HL-60 (cell line): ENCODE data around the gene CSNK1G1.
A peak's percentile ranks its signal among the peaks of the same experiment; 100 is the strongest.

Experiments used
- DNase-seq, 2 experiments: peaks; one replicate each; pipeline ENCODE4 v3.0.0-alpha.2; 2010 to 2020; ENCODE audit warnings: low read depth in 1 of 2, low spot score in 1 of 2
- H3K27ac ChIP-seq: fragments of 250-450 bp; sonication (Bioruptor Pico); replicated peaks from 2 replicates; pipeline ENCODE4 v1.5.1; 2020; ENCODE audit warnings: mild to moderate bottlenecking, moderate library complexity
- H3K27me3 ChIP-seq: fragments of 250-450 bp; sonication (Bioruptor Pico); 2 replicates; pipeline ENCODE4 v1.5.1; 2021; ENCODE audit warnings: mild to moderate bottlenecking, moderate library complexity; ENCODE audit not compliant: insufficient read depth, poor library complexity, severe bottlenecking
- H3K4me3 ChIP-seq: replicated peaks from 2 replicates; pipeline ENCODE4 v1.5.1; 2011; ENCODE audit warnings: mild to moderate bottlenecking, control low read depth, low read length; ENCODE audit not compliant: insufficient read depth
- GABPA ChIP-seq: IDR thresholded peaks from 2 replicates; pipeline ENCODE4 v1.6.1; 2012; ENCODE audit warnings: low read depth
- POLR2AphosphoS5 ChIP-seq: IDR thresholded peaks from 2 replicates; pipeline ENCODE4 v1.6.1; 2012; ENCODE audit warnings: low read depth
- SPI1 ChIP-seq: IDR thresholded peaks from 2 replicates; pipeline ENCODE4 v1.6.1; 2012; ENCODE audit warnings: low read depth, mild to moderate bottlenecking, borderline replicate concordance
- TF ChIP-seq, protein P1 (sequence below): IDR thresholded peaks from 2 replicates; pipeline ENCODE4 v1.6.1; 2012; ENCODE audit warnings: low read depth; ENCODE audit not compliant: insufficient replicate concordance
- TF ChIP-seq, protein P2 (sequence below): IDR thresholded peaks from one replicate; pipeline ENCODE4 v1.5.1; 2011; ENCODE audit warnings: low read length, control low read depth, inconsistent platforms; ENCODE audit not compliant: insufficient read depth

The CSNK1G1 gene

DNA sequence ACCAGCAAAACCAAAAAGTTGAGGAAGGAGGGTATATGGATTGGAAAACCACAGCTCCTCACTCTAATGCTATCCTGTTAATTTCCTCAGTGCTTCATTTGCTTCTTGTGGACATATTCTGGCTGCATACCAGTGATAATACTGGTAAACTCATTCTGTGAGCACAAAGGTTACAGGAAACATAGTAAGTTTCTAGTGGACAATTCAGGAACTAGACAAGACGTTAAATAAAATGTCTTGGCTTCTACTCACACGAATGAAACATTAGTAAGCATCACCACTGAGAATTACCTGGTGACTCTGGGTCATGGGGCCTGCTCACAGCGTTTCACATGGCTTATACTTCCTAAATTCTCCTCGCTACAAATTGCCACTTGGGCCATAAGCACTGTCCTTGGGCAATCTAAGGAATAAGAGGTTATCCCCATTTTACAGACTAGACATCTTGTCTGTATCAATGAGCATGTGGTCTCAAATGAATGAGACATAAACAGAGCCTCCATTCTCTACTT is 173.1 kb downstream of the CSNK1G1 start:
- Histone ChIP-seq H3K27me3 (no peaks in the 10 kb centered on the region), H3K27ac (no peak overlapping the region), H3K4me3 (no peak overlapping the region)
- TF ChIP-seq, protein P1, sequence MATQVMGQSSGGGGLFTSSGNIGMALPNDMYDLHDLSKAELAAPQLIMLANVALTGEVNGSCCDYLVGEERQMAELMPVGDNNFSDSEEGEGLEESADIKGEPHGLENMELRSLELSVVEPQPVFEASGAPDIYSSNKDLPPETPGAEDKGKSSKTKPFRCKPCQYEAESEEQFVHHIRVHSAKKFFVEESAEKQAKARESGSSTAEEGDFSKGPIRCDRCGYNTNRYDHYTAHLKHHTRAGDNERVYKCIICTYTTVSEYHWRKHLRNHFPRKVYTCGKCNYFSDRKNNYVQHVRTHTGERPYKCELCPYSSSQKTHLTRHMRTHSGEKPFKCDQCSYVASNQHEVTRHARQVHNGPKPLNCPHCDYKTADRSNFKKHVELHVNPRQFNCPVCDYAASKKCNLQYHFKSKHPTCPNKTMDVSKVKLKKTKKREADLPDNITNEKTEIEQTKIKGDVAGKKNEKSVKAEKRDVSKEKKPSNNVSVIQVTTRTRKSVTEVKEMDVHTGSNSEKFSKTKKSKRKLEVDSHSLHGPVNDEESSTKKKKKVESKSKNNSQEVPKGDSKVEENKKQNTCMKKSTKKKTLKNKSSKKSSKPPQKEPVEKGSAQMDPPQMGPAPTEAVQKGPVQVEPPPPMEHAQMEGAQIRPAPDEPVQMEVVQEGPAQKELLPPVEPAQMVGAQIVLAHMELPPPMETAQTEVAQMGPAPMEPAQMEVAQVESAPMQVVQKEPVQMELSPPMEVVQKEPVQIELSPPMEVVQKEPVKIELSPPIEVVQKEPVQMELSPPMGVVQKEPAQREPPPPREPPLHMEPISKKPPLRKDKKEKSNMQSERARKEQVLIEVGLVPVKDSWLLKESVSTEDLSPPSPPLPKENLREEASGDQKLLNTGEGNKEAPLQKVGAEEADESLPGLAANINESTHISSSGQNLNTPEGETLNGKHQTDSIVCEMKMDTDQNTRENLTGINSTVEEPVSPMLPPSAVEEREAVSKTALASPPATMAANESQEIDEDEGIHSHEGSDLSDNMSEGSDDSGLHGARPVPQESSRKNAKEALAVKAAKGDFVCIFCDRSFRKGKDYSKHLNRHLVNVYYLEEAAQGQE, result no peak
- TF ChIP-seq GABPA, result no peak
- TF ChIP-seq POLR2AphosphoS5, result no peak
- TF ChIP-seq, protein P2, sequence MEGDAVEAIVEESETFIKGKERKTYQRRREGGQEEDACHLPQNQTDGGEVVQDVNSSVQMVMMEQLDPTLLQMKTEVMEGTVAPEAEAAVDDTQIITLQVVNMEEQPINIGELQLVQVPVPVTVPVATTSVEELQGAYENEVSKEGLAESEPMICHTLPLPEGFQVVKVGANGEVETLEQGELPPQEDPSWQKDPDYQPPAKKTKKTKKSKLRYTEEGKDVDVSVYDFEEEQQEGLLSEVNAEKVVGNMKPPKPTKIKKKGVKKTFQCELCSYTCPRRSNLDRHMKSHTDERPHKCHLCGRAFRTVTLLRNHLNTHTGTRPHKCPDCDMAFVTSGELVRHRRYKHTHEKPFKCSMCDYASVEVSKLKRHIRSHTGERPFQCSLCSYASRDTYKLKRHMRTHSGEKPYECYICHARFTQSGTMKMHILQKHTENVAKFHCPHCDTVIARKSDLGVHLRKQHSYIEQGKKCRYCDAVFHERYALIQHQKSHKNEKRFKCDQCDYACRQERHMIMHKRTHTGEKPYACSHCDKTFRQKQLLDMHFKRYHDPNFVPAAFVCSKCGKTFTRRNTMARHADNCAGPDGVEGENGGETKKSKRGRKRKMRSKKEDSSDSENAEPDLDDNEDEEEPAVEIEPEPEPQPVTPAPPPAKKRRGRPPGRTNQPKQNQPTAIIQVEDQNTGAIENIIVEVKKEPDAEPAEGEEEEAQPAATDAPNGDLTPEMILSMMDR, result no peak
- DNase-seq, result no peak

DNA sequence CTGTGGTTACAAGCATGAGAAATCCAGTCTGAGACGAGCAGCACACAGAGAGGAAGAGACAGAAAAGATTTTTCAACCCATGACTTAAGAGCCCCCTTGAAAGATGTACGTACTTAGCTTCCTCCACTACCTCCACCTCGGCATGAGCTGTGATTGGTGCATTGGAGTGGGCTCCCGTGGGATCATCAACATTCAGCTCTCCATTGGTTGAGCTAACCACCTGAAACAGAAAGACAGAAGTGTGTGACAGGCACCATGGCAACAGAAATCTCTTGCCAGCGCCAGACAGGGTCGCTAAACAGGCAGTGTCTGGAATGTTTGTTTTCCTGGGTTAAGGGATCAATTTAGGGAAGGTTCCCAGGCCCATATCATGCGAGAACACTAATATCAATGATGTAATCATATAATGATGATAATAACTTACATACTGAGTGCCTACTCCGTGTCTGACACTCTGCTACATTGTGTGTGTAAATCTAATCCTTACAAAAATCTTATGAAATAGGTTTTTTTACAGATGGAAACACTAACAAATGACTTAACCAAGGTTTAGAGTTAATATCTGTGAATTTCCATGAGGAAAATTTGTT is 175.6 kb downstream of the CSNK1G1 start:
- Histone ChIP-seq H3K4me3 (no peak overlapping the region), H3K27ac (no peak overlapping the region), H3K27me3 (no peaks in the 10 kb centered on the region)
- TF ChIP-seq, protein P1, result no peak
- TF ChIP-seq SPI1, result no peak
- no peak for TF ChIP-seq POLR2AphosphoS5
- TF ChIP-seq, protein P2, result no peak
- no peak for TF ChIP-seq GABPA
- DNase-seq, result no peak

DNA sequence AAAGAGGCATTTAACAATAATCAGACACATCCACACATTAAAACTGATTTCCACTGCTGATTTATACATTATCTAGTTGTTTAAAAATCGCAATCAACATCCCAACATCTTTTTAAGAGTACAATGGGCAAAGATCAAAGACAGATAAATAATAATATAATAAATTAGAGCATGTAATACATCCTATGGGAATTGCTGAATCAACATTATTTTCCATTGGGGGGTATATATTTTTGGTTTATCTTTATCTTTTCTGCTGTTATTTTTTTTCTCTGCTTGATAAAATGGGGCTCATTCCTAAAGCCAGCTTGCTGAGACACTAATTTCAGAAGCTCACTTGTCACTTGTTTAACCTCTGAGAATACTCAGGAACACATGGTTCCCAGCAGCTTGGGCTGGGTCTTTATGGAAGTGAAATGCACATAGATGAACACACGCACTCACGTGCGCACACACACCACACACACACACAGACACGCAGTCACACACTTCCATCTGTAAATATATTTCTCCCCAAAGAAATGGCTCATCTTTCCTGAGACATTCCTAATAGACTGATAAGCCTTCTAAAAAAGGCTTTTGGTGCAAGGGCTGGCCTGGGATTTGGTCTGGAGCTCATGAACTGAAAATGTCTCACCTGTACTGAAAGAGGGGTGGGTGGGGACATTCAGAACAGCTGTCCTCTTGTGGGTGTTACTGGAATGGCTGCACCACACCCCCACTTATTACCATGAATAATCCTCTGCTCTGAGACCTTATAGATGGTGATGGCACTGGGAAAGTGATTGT is 189.7 kb downstream of the CSNK1G1 start:
- no peak for DNase-seq

More for the DNA sequence above, 189.7 kb downstream of the CSNK1G1 start:
- H3K27ac ChIP-seq, result peak overlapping the region; percentile 37
- no peak overlapping the region for H3K4me3 ChIP-seq
- no peaks in the 10 kb centered on the region for H3K27me3 ChIP-seq
- TF ChIP-seq, protein P1, result no peak
- TF ChIP-seq, protein P2, result no peak
- TF ChIP-seq SPI1 (no peak), POLR2AphosphoS5 (no peak), GABPA (no peak)
